A673 (cell line): ENCODE data around the gene DHODH.
"Not testable (repeated sequence)": the region's sequence is repeated elsewhere in the genome, so short reads cannot be mapped to it uniquely, and the experiment has no call there.

Experiments used
- CTCF ChIP-seq: fragments of 300-800, 200-600 bp; sonication (generic); conservative IDR thresholded peaks from 2 replicates; pipeline ENCODE4 v1.5.1; 2017; ENCODE audit warnings: low read depth, mild to moderate bottlenecking, antibody characterized with exemption, low read length, moderate library complexity, mixed read lengths
- EZH2 ChIP-seq: fragments of 200-600 bp; sonication (generic); IDR thresholded peaks from 2 replicates; pipeline ENCODE4 v1.6.1; 2017; ENCODE audit warnings: borderline replicate concordance, low read depth, mild to moderate bottlenecking, mixed read lengths, antibody characterized with exemption, low read length; ENCODE audit not compliant: poor library complexity, severe bottlenecking

- not testable (repeated sequence) for TF ChIP-seq CTCF, EZH2
These were observed 50.5 kb downstream of the DHODH start for GRCh38 chr16:72059060-72059459.
